Measurements from ENCODE around the gene RAMAC.

RAMAC gene

GRCh38 chr15:82958638-82959037 is 27.4 kb upstream of the RAMAC start:
- H3K27ac ChIP-seq = no peak overlapping the region
- TF ChIP-seq ZFX (IDR thresholded peaks at IDR 0.05) (no peak), CTCF (conservative IDR thresholded peaks at IDR 0.05) (no peak)

- no peak for TF ChIP-seq CTCF (conservative IDR thresholded peaks at IDR 0.05)
- TF ChIP-seq ZFX (IDR thresholded peaks at IDR 0.05) = no peak
- no peak overlapping the region for H3K27ac ChIP-seq
These were observed 26.6 kb upstream of the RAMAC start for GRCh38 chr15:82959423-82959822.

GRCh38 chr15:82960766-82961165 is 25.2 kb upstream of the RAMAC start:
- no peak overlapping the region for H3K27ac ChIP-seq
- TF ChIP-seq ZFX (IDR thresholded peaks at IDR 0.05) (no peak), CTCF (conservative IDR thresholded peaks at IDR 0.05) (no peak)

GRCh38 chr15:82963471-82964341 is 22.3 kb upstream of the RAMAC start:
- H3K27ac ChIP-seq = no peak overlapping the region
- no peak for TF ChIP-seq CTCF (conservative IDR thresholded peaks at IDR 0.05)
- TF ChIP-seq ZFX (IDR thresholded peaks at IDR 0.05) = no peak

GRCh38 chr15:82964890-82965289 is 21.1 kb upstream of the RAMAC start:
- no peak for TF ChIP-seq ZFX (IDR thresholded peaks at IDR 0.05)
- H3K27ac ChIP-seq = no peak overlapping the region

GRCh38 chr15:82966671-82967071 is 19.3 kb upstream of the RAMAC start:
- no peak for TF ChIP-seq CTCF (conservative IDR thresholded peaks at IDR 0.05)
- no peak for TF ChIP-seq ZFX (IDR thresholded peaks at IDR 0.05)
- no peak overlapping the region for H3K27ac ChIP-seq

- TF ChIP-seq ZFX (IDR thresholded peaks at IDR 0.05) (no peak), CTCF (conservative IDR thresholded peaks at IDR 0.05) (no peak)
- no peak overlapping the region for H3K27ac ChIP-seq
These were observed 17.9 kb upstream of the RAMAC start for GRCh38 chr15:82968066-82968465.

GRCh38 chr15:82969353-82969752 is 16.7 kb upstream of the RAMAC start:
- no peak for TF ChIP-seq ZFX (IDR thresholded peaks at IDR 0.05)
- no peak for TF ChIP-seq CTCF (conservative IDR thresholded peaks at IDR 0.05)
- H3K27ac ChIP-seq = no peak overlapping the region

Data from C4-2B (cell line).